Ishikawa (cell line): Measurements from ENCODE around the gene GPR78.

Source experiments
- EP300 ChIP-seq: IDR thresholded peaks from 2 replicates; pipeline ENCODE4 v1.6.1; 2012; ENCODE audit warnings: borderline replicate concordance
- RAD21 ChIP-seq: IDR thresholded peaks from 2 replicates; pipeline ENCODE4 v1.6.1; 2012; ENCODE audit warnings: low read depth
- YY1 ChIP-seq: IDR thresholded peaks from 2 replicates; pipeline ENCODE4 v1.6.1; 2012; ENCODE audit warnings: low read depth
- TF ChIP-seq, protein P1 (sequence below): IDR thresholded peaks from 2 replicates; pipeline ENCODE4 v1.6.1; 2012; ENCODE audit warnings: low read depth, mild to moderate bottlenecking

DNA sequence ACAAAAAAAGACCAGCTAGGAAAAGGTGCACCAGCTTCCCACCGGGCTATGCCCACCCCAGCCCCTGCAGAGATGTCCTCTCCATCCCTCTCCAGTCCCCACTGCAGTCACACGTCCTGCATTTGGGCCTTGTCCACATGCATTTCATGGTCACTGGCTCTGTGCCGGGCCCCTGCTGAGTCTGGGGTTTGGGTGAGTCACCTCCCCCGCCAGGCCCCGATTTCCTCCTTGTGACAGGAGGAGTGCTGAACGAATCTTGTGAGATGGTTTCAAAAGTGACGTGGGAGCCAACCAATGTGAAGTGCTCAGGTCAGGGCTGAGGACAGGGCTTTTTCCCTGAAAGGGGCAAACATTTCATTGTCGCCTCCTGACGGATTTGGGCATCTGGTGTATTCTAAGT lies 19.5 kb downstream of the GPR78 start:
- TF ChIP-seq EP300 (peak; percentile 37; the same call in 1 of the 2 replicates), RAD21 (no peak), YY1 (no peak)
- TF ChIP-seq, protein P1, sequence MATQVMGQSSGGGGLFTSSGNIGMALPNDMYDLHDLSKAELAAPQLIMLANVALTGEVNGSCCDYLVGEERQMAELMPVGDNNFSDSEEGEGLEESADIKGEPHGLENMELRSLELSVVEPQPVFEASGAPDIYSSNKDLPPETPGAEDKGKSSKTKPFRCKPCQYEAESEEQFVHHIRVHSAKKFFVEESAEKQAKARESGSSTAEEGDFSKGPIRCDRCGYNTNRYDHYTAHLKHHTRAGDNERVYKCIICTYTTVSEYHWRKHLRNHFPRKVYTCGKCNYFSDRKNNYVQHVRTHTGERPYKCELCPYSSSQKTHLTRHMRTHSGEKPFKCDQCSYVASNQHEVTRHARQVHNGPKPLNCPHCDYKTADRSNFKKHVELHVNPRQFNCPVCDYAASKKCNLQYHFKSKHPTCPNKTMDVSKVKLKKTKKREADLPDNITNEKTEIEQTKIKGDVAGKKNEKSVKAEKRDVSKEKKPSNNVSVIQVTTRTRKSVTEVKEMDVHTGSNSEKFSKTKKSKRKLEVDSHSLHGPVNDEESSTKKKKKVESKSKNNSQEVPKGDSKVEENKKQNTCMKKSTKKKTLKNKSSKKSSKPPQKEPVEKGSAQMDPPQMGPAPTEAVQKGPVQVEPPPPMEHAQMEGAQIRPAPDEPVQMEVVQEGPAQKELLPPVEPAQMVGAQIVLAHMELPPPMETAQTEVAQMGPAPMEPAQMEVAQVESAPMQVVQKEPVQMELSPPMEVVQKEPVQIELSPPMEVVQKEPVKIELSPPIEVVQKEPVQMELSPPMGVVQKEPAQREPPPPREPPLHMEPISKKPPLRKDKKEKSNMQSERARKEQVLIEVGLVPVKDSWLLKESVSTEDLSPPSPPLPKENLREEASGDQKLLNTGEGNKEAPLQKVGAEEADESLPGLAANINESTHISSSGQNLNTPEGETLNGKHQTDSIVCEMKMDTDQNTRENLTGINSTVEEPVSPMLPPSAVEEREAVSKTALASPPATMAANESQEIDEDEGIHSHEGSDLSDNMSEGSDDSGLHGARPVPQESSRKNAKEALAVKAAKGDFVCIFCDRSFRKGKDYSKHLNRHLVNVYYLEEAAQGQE: no peak
